IPS DF 19.7 (cell line): ENCODE data around the gene PRCD.

Experiments
- DNase-seq: peaks from one replicate; pipeline ENCODE4 v3.0.0-alpha.2; 2013; ENCODE audit warnings: low read depth, low spot score

Gene PRCD

GRCh38 chr17:76570877-76571471 is 31.1 kb downstream of the PRCD start:
- no peak for DNase-seq

GRCh38 chr17:76572201-76572910 is 32.5 kb downstream of the PRCD start:
- no peak for DNase-seq

- DNase-seq: no peak
These were observed 33.3 kb downstream of the PRCD start for GRCh38 chr17:76573096-76573495.

GRCh38 chr17:76574166-76574565 is 34.3 kb downstream of the PRCD start:
- DNase-seq: no peak

GRCh38 chr17:76575570-76575969 is 35.7 kb downstream of the PRCD start:
- DNase-seq: no peak

GRCh38 chr17:76576189-76576588 is 36.3 kb downstream of the PRCD start:
- DNase-seq: no peak

- DNase-seq: no peak
These were observed 38.0 kb downstream of the PRCD start for GRCh38 chr17:76577876-76578275.

- DNase-seq: no peak
These were observed 38.5 kb downstream of the PRCD start for GRCh38 chr17:76578376-76578775.

- DNase-seq: no peak
These were observed 39.4 kb downstream of the PRCD start for GRCh38 chr17:76579281-76579680.

- no peak for DNase-seq
These were observed 41.7 kb downstream of the PRCD start for GRCh38 chr17:76581515-76581914.

GRCh38 chr17:76582660-76583059 is 42.8 kb downstream of the PRCD start:
- DNase-seq: no peak

GRCh38 chr17:76584427-76585032 is 44.7 kb downstream of the PRCD start:
- DNase-seq: no peak

- no peak for DNase-seq
These were observed 45.3 kb downstream of the PRCD start for GRCh38 chr17:76585033-76585648.

GRCh38 chr17:76585649-76586593 is 46.1 kb downstream of the PRCD start, which contains the start of gene ST6GALNAC2:
TSS of gene ST6GALNAC2 (minus strand) at chr17:76585860. CDS start at chr17:76585808, 52 bp downstream.
- no peak for DNase-seq

- DNase-seq: no peak
These were observed 47.1 kb downstream of the PRCD start for GRCh38 chr17:76586741-76587487.

GRCh38 chr17:76588182-76588581 is 48.3 kb downstream of the PRCD start:
- DNase-seq: no peak

- DNase-seq: no peak
These were observed 53.6 kb downstream of the PRCD start for GRCh38 chr17:76593384-76593826.

GRCh38 chr17:76593959-76594358 is 54.1 kb downstream of the PRCD start:
- DNase-seq: no peak

- no peak for DNase-seq
These were observed 54.8 kb downstream of the PRCD start for GRCh38 chr17:76594690-76595089.
